Suprapubic skin (tissue), 4 donors: ENCODE data around the gene ADGRD1. TPM values are rescaled to one million over a fixed set of nuclear protein-coding genes. Genes with fewer than 3 reads are reported as not detected.

ENCODE experiments used
- DNase-seq, 2 donors: peaks; one replicate each; pipeline ENCODE4 v3.0.0-alpha.2; 2019; ENCODE audit warnings: low spot score in 2 of 2
- H3K27ac ChIP-seq: fragments of 200-600 bp; sonication (generic); one replicate; pipeline ENCODE4 v1.5.1; 2019
- H3K27me3 ChIP-seq: fragments of 200-600 bp; sonication (generic); one replicate; pipeline ENCODE4 v1.5.1; 2019
- H3K36me3 ChIP-seq: fragments of 200-600 bp; sonication (generic); one replicate; pipeline ENCODE4 v1.5.1; 2019
- H3K4me1 ChIP-seq: fragments of 200-600 bp; sonication (generic); one replicate; pipeline ENCODE4 v1.5.1; 2019
- H3K4me3 ChIP-seq: fragments of 200-600 bp; sonication (generic); one replicate; pipeline ENCODE4 v1.5.1; 2019; ENCODE audit warnings: mild to moderate bottlenecking
- H3K9me3 ChIP-seq: fragments of 200-600 bp; sonication (generic); one replicate; pipeline ENCODE4 v1.5.1; 2019
- CTCF ChIP-seq, 2 donors: fragments of 200-600 bp in 1 of 2; fragments of 450-650 bp in 1 of 2; sonication (generic) in 1 of 2; IDR thresholded peaks; one replicate each; pipeline ENCODE4 v1.5.1; 2016 to 2019; ENCODE audit warnings: antibody characterized with exemption in 2 of 2, mild to moderate bottlenecking in 1 of 2, moderate library complexity in 1 of 2
- EP300 ChIP-seq: sonication (generic); formaldehyde crosslinking; IDR thresholded peaks from one replicate; pipeline ENCODE4 v1.6.1; 2017; ENCODE audit warnings: antibody characterized with exemption
- POLR2A ChIP-seq, 2 donors: fragments of 450-650 bp; IDR thresholded peaks; one replicate each; pipeline ENCODE4 v1.6.1; 2017; ENCODE audit warnings: antibody characterized with exemption in 2 of 2, mild to moderate bottlenecking in 2 of 2, moderate library complexity in 2 of 2
- POLR2AphosphoS5 ChIP-seq, 3 donors: sonication (generic); formaldehyde crosslinking; IDR thresholded peaks; one replicate each; pipeline ENCODE4 v1.6.1; 2017; ENCODE audit warnings: antibody characterized with exemption in 3 of 3
- WGBS: methylation state at CpG from one replicate; pipeline ENCODE4 v1.1.5; 2018; 5-methylcytosine and 5-hydroxymethylcytosine counted together
- total RNA-seq, 4 donors: library from RNA; depleted of rRNA; stranded (reverse); fragments of >200 nt; gene quantifications; one replicate each; pipeline ENCODE4 v1.1.0, GENCODE V29; 2016

Gene ADGRD1
- total RNA-seq, 4 donors from 2014 or later: 4.2 to 12.4 (median 10.4) TPM

DNA sequence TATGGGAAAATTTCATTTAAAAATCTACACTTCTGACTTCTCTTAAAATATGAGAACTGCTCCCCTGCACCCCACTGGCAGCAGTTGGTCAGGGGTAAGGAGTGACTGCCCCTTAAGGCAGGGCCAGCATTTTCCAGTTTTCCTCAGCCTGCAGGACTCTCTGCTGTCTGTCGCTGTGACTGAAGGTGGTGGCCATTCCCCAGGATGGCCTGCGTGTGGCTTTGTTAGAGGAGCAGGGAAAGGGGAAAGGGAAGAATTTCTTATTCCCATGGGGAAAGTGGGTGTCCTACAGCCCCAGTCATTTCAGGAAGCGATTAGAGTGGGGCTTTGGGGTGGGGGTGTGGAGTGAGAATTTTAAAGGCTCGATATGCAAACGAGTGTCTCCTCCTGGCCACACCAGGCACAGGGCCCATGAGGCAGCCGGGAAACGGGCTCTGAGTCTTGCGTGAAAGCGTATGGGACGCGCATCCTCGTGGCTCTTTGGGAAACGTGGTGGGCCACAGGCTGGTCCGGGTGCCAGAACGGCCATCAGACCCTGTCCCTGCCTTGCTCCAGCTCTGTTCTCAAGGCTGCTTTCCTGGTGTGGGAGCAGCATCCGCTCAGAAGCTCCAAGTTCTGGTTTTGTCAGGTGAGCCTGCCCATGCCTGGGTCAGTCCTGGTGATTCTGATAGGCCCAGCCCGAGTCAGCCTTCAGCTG, 23.5 kb downstream of the ADGRD1 start:
- Histone ChIP-seq H3K36me3 (peaks cover 3% of the 10 kb centered on the region), H3K27ac (no peak overlapping the region), H3K9me3 (no peaks in the 10 kb centered on the region), H3K4me1 (no peaks in the 10 kb centered on the region), H3K4me3 (no peak overlapping the region), H3K27me3 (peaks cover 4% of the 10 kb centered on the region)
- DNase-seq: peak in 1 of 2 donors; percentile 64
- no peak for TF ChIP-seq EP300
- TF ChIP-seq POLR2A (IDR thresholded peaks at IDR 0.05): no peak
- no peak for TF ChIP-seq POLR2AphosphoS5 (IDR thresholded peaks at IDR 0.05)
- no peak for TF ChIP-seq CTCF (IDR thresholded peaks at IDR 0.05)
- WGBS: 86% methylated on average over 6 of the region's 17 CpGs

- H3K36me3 ChIP-seq: peaks cover 3% of the 10 kb centered on the region
- DNase-seq: peak in 1 of 2 donors; percentile 41
- no peaks in the 10 kb centered on the region for H3K4me1 ChIP-seq
- peaks cover 4% of the 10 kb centered on the region for H3K27me3 ChIP-seq
- H3K4me3 ChIP-seq: no peak overlapping the region
- no peak overlapping the region for H3K27ac ChIP-seq
- no peaks in the 10 kb centered on the region for H3K9me3 ChIP-seq
- TF ChIP-seq POLR2AphosphoS5 (IDR thresholded peaks at IDR 0.05) (no peak), CTCF (IDR thresholded peaks at IDR 0.05) (no peak), EP300 (no peak), POLR2A (IDR thresholded peaks at IDR 0.05) (no peak)
- 100% methylated on average over 2 of the region's 10 CpGs for WGBS
Measured at GRCh38 chr12:130977743-130978095, 24.0 kb downstream of the ADGRD1 start.

DNA sequence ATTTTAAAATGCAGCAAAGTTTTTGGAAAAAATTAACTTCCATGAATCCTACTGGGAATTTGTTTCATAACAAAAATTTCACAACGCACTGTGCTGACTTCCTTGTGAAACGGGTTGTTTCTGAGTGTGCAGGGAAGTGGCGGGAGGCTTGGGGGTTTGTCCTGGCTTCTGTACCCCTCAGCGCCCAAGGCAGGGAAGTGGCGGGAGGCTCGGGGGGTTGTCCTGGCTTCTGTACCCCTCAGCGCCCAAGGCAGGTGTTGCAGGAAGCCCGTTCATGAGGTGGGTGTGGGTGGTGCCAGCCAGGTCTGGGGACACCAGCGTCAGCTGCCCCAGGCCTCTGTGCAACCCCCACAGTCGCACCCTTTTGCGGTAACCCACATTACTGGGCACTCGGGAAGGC, 25.1 kb downstream of the ADGRD1 start:
- no peaks in the 10 kb centered on the region for H3K9me3 ChIP-seq
- H3K27me3 ChIP-seq: peaks cover 4% of the 10 kb centered on the region
- no peaks in the 10 kb centered on the region for H3K4me1 ChIP-seq
- peaks cover 3% of the 10 kb centered on the region for H3K36me3 ChIP-seq
- TF ChIP-seq CTCF (IDR thresholded peaks at IDR 0.05): no peak
- no peak for TF ChIP-seq POLR2A (IDR thresholded peaks at IDR 0.05)
- TF ChIP-seq POLR2AphosphoS5 (IDR thresholded peaks at IDR 0.05): no peak
- no peak for TF ChIP-seq EP300
- DNase-seq: peak in 1 of 2 donors; percentile 79
- H3K4me3 ChIP-seq: no peak overlapping the region
- H3K27ac ChIP-seq: no peak overlapping the region
- 68% methylated on average over 7 of the region's 12 CpGs for WGBS

DNA sequence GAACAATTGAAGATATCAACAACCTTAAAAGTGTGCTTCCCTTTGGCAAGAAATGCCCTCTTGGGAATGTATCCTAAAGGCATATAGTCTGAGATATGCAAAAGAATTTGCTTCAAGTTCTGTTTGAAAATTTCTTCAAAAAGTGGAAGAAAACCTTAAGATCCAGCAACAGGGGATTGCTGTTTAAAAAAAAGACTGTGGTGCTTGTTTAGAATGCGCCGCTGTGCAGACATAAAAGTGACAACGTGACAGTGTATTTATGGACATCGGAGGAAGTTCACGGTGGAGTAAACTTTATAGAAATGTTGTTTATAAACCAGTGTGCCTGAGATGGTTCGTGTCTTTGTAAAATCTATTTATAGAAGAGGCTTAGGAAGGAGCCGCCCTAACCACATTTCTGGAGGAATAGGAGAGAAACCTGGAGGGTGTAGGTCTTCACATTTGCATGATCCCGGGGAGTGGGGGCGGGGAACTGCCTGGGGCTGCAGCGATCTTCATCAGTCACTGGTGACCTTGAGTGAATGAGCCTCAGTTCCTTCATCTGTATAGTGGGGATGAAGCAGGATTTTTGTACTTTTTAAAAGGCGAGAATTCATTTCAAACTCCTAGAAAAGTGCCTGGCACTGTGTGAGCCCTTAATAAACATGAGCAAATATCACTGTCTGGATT, 27.5 kb downstream of the ADGRD1 start:
- WGBS: 33% methylated on average over 11 of the region's 11 CpGs
- no peaks in the 10 kb centered on the region for H3K9me3 ChIP-seq
- DNase-seq: peak in 1 of 2 donors; percentile 32
- peaks cover 3% of the 10 kb centered on the region for H3K4me1 ChIP-seq
- H3K27me3 ChIP-seq: peaks cover 4% of the 10 kb centered on the region
- no peak overlapping the region for H3K27ac ChIP-seq
- TF ChIP-seq CTCF (IDR thresholded peaks at IDR 0.05) (no peak), POLR2AphosphoS5 (IDR thresholded peaks at IDR 0.05) (no peak), EP300 (no peak), POLR2A (IDR thresholded peaks at IDR 0.05) (no peak)
- H3K36me3 ChIP-seq: no peaks in the 10 kb centered on the region
- no peak overlapping the region for H3K4me3 ChIP-seq

GRCh38 chr12:130981911-130982310, 28.2 kb downstream of the ADGRD1 start:
- Histone ChIP-seq H3K36me3 (no peaks in the 10 kb centered on the region), H3K9me3 (no peaks in the 10 kb centered on the region), H3K4me3 (no peak overlapping the region), H3K27ac (no peak overlapping the region), H3K27me3 (peaks cover 4% of the 10 kb centered on the region), H3K4me1 (peaks cover 3% of the 10 kb centered on the region)
- peak in 1 of 2 donors; percentile 73 for DNase-seq
- TF ChIP-seq POLR2AphosphoS5 (IDR thresholded peaks at IDR 0.05) (no peak), EP300 (no peak), CTCF (IDR thresholded peaks at IDR 0.05) (no peak), POLR2A (IDR thresholded peaks at IDR 0.05) (no peak)
- 99% methylated on average over 7 of the region's 12 CpGs for WGBS
